Keratinocyte (primary cell): ENCODE measurements around the gene CCDC68. TPM values are rescaled to one million over a fixed set of nuclear protein-coding genes. Genes with fewer than 3 reads are reported as not detected.

Experiments
- DNase-seq: peaks from one replicate; pipeline ENCODE4 v3.0.0-alpha.2; 2011; ENCODE audit warnings: low read depth, missing footprints, low spot score
- FAIRE-seq: peaks from 2 replicates; lab custom pipeline; 2011; peaks lifted over from hg19 to GRCh38; lab: Jason Lieb, UNC
- H2AFZ ChIP-seq: 2 replicates; pipeline ENCODE4 v1.6.0; 2012; ENCODE audit warnings: low read length, control low read depth, inconsistent platforms; ENCODE audit not compliant: control insufficient read depth
- H3K27ac ChIP-seq: 2 replicates; pipeline ENCODE4 v1.5.1; 2011; ENCODE audit warnings: low read length; ENCODE audit not compliant: control insufficient read depth, insufficient read depth
- H3K27me3 ChIP-seq: 3 replicates; pipeline ENCODE4 v1.6.0; 2011; ENCODE audit warnings: low read length; ENCODE audit not compliant: control insufficient read depth, insufficient read depth; ENCODE audit errors: extremely low read depth
- H3K36me3 ChIP-seq, 2 experiments: 2 replicates in 1 of 2; 3 replicates in 1 of 2; pipeline ENCODE4 v1.5.1; 2011; ENCODE audit warnings: low read length in 2 of 2, mild to moderate bottlenecking in 1 of 2; ENCODE audit not compliant: control insufficient read depth in 2 of 2, insufficient read depth in 2 of 2; ENCODE audit errors: extremely low read depth in 1 of 2
- H3K4me1 ChIP-seq: 3 replicates; pipeline ENCODE4 v1.5.1; 2011; ENCODE audit warnings: low read length; ENCODE audit not compliant: control insufficient read depth, insufficient read depth; ENCODE audit errors: extremely low read depth
- H3K4me2 ChIP-seq: 3 replicates; pipeline ENCODE4 v1.6.0; 2011; ENCODE audit warnings: low read depth, low read length; ENCODE audit not compliant: control insufficient read depth, insufficient read depth; ENCODE audit errors: extremely low read depth
- H3K4me3 ChIP-seq, 3 experiments: fragments of 200-600 bp in 1 of 3; sonication (generic) in 1 of 3; 2 replicates in 2 of 3; 3 replicates in 1 of 3; pipeline ENCODE4 v1.5.1; 2011 to 2016; ENCODE audit warnings: low read length in 3 of 3, mild to moderate bottlenecking in 3 of 3, control low read depth in 2 of 3, inconsistent platforms in 1 of 3, low read depth in 1 of 3, mixed read lengths in 1 of 3, mixed run types in 1 of 3, moderate library complexity in 1 of 3; ENCODE audit not compliant: control insufficient read depth in 2 of 3, insufficient read depth in 2 of 3; ENCODE audit errors: extremely low read depth in 1 of 3
- H3K79me2 ChIP-seq: 2 replicates; pipeline ENCODE4 v1.6.0; 2012; ENCODE audit warnings: low read length; ENCODE audit not compliant: control insufficient read depth, insufficient read depth
- H3K9ac ChIP-seq: 3 replicates; pipeline ENCODE4 v1.6.0; 2011; ENCODE audit warnings: low read length; ENCODE audit not compliant: control insufficient read depth, insufficient read depth; ENCODE audit errors: extremely low read depth
- H3K9me1 ChIP-seq: 3 replicates; pipeline ENCODE4 v1.6.0; 2011; ENCODE audit warnings: low read length; ENCODE audit not compliant: control insufficient read depth, insufficient read depth; ENCODE audit errors: extremely low read depth
- H3K9me3 ChIP-seq: 2 replicates; pipeline ENCODE4 v1.5.1; 2012; ENCODE audit warnings: low read depth, low read length; ENCODE audit not compliant: control insufficient read depth
- H4K20me1 ChIP-seq: 3 replicates; pipeline ENCODE4 v1.6.0; 2011; ENCODE audit warnings: low read length; ENCODE audit not compliant: control insufficient read depth, insufficient read depth; ENCODE audit errors: extremely low read depth
- EZH2 ChIP-seq: IDR thresholded peaks from one replicate; pipeline ENCODE4 v1.6.1; 2012; ENCODE audit warnings: inconsistent platforms, mild to moderate bottlenecking, low read length, moderate library complexity
- dilution Hi-C: fragments of 300-500 bp; cut with MboI; formaldehyde crosslinking; loops from one replicate; pipeline ENCODE4 v1.7.0; 2020; ENCODE audit warnings: low sequenced_read_pairs; ENCODE audit not compliant: extremely low pct_ligation_motif_present
- polyA minus RNA-seq, 3 experiments: library from RNA; depleted of rRNA, polyadenylated mRNA; stranded (reverse); fragments of >200 nt; gene quantifications; 1 replicate in 1 of 3; 2 replicates in 1 of 3; 3 replicates in 1 of 3; pipeline ENCODE4 v1.2.3, GENCODE V29; 2011
- polyA plus RNA-seq, 5 experiments: library from polyadenylated mRNA; depleted of rRNA in 3 of 5; stranded (reverse) in 3 of 5; stranded (forward) in 1 of 5; unstranded in 1 of 5; fragments of >200 nt; gene quantifications; 1 replicate in 1 of 5; 2 replicates in 3 of 5; 3 replicates in 1 of 5; pipeline versions ENCODE4 v1.2.1 to v1.2.3, GENCODE V29; 2011 to 2012; ENCODE audit warnings: missing spikeins in 2 of 5, low read depth in 1 of 5, low replicate concordance in 1 of 5
- TF ChIP-seq, protein P1 (sequence below), 3 experiments: IDR thresholded peaks in 1 of 3; conservative IDR thresholded peaks in 1 of 3; optimal IDR thresholded peaks in 1 of 3; 2 replicates in 2 of 3; 3 replicates in 1 of 3; pipeline versions ENCODE3 to v1.5.1; 2011; ENCODE audit warnings: low read length in 3 of 3, mild to moderate bottlenecking in 3 of 3, moderate library complexity in 2 of 3, control low read depth in 1 of 3, inconsistent platforms in 1 of 3; ENCODE audit not compliant: insufficient read depth in 2 of 3; ENCODE audit errors: extremely low read depth in 1 of 3

Gene CCDC68, protein sequence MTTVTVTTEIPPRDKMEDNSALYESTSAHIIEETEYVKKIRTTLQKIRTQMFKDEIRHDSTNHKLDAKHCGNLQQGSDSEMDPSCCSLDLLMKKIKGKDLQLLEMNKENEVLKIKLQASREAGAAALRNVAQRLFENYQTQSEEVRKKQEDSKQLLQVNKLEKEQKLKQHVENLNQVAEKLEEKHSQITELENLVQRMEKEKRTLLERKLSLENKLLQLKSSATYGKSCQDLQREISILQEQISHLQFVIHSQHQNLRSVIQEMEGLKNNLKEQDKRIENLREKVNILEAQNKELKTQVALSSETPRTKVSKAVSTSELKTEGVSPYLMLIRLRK
- polyA plus RNA-seq (1.4 to 2.7 TPM (median 2.3 TPM) in 3 replicates), polyA minus RNA-seq (0.23 to 1.3 TPM (median 0.56 TPM) in 3 replicates)
- 0.85 TPM for polyA plus RNA-seq (2011; ENCODE audit: low read depth)
- polyA plus RNA-seq (2011; cell fraction: cytosol; rRNA removed), result 2.3 and 4.2 TPM in 2 replicates
- 2.7 TPM in 2 replicates for polyA plus RNA-seq (2011; cell fraction: nucleus; rRNA removed)
- polyA plus RNA-seq (2012; ENCODE audit: low replicate concordance), result 0.71 and 1.7 TPM in 2 replicates
- 1.7 TPM for polyA minus RNA-seq (2011; cell fraction: cytosol; rRNA and poly(A)+ RNA removed)
- polyA minus RNA-seq (2011; cell fraction: nucleus; rRNA and poly(A)+ RNA removed), result 1.5 and 4.0 TPM in 2 replicates

DNA sequence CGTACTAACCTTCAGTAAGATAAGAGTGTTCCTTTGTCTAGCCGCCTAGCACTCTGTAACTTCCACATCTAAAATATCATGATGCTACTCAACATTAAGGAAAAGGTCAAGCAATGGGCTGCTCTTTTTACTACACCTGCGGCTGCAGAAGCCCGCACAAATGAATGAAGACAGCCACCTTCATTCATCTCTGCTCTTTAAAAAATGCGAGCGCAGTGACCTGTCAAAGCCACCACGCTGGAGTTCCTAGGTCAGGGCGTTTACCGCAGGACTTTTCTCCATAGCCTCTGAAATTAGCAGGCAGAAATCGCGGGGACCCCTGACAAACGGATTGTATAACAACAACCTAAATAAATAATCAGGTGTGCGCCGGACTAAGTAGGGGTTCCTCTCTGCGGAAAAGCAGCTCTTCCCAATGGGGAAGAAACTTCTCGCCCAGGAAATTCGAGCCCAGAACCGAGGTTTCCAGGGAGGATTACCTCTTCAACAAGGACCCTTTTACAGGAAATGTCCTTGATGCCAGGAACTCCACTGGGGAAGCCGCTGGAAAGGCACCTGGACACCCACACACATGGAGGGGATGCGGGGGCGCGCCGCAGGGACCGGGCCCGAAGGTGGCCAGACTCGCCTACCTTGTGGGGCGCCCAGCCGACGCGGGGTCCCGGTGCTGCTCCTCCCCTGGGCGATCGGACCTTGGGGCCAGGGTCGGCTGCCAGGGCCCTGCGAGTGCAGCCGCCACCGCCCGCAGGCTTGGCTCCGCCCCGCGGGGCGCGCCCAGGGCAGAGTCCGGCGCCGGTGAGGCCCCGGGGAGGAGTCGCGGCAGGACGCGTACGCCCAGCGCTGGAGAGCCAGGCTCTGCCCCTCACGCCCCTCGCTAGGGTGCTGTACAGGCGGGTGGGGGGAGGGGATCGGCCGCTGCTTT lies at the start of gene CCDC68:
Gene CCDC68 (minus strand): TSS at position 758 of the 922 bp plus-strand sequence. CDS start 16,670 bp downstream, outside the sequence.
- Histone ChIP-seq H3K9ac (peak within 1 kb of the TSS; percentile 66), H3K9me3 (no peaks in the 10 kb centered on the region)
- FAIRE-seq, result no peak

DNA sequence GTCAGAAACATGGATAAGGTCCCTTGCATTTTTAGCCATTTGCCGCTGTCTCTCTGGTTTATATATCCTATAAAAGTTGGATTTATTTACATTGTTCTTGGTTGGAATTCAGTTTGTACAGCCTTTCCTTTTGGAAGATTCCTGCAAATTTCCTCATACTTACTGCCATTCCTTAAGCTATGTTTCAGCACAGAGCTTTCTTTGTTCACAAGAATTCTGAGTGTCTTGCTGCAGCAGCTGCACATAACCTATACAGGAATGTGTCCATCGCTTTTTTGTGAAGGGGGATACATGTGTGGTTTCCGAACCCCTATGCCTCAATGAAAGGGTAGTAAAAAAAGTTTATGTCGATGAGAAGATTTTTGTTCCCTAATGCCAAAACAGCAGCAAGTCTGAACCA lies 48.3 kb upstream of the CCDC68 start:
- dilution Hi-C loops, result no loop called here
- no peaks in the 10 kb centered on the region for H3K9me3 ChIP-seq
- H3K9ac ChIP-seq, result no peak overlapping the region
- DNase-seq, result no peak
- H3K4me2 ChIP-seq, result no peak overlapping the region
- no peaks in the 10 kb centered on the region for H3K4me1 ChIP-seq
- H3K79me2 ChIP-seq, result no peaks in the 10 kb centered on the region
- no peak for FAIRE-seq
- H3K4me3 ChIP-seq, result no peak overlapping the region
- H4K20me1 ChIP-seq, result no peaks in the 10 kb centered on the region
- no peak overlapping the region for H2AFZ ChIP-seq
- TF ChIP-seq, protein P1, sequence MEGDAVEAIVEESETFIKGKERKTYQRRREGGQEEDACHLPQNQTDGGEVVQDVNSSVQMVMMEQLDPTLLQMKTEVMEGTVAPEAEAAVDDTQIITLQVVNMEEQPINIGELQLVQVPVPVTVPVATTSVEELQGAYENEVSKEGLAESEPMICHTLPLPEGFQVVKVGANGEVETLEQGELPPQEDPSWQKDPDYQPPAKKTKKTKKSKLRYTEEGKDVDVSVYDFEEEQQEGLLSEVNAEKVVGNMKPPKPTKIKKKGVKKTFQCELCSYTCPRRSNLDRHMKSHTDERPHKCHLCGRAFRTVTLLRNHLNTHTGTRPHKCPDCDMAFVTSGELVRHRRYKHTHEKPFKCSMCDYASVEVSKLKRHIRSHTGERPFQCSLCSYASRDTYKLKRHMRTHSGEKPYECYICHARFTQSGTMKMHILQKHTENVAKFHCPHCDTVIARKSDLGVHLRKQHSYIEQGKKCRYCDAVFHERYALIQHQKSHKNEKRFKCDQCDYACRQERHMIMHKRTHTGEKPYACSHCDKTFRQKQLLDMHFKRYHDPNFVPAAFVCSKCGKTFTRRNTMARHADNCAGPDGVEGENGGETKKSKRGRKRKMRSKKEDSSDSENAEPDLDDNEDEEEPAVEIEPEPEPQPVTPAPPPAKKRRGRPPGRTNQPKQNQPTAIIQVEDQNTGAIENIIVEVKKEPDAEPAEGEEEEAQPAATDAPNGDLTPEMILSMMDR (optimal IDR thresholded peaks at IDR 0.05 in 1 of 3, IDR thresholded peaks at IDR 0.05 in 1 of 3, conservative IDR thresholded peaks at IDR 0.05 in 1 of 3; ENCODE audit: extremely low read depth in 1 of 3, insufficient read depth in 2 of 3, low read length in 3 of 3), result no peak
- no peak for TF ChIP-seq EZH2
- no peak overlapping the region for H3K27ac ChIP-seq
- H3K36me3 ChIP-seq, result no peaks in the 10 kb centered on the region
- H3K9me1 ChIP-seq, result no peaks in the 10 kb centered on the region
- peaks cover 2% of the 10 kb centered on the region for H3K27me3 ChIP-seq

More for the DNA sequence above, at the start of gene CCDC68:
- dilution Hi-C loops, result no loop called here
- H3K36me3 ChIP-seq, result no peaks in the 10 kb centered on the region
- peak within 1 kb of the TSS; percentile 85 for H2AFZ ChIP-seq
- H3K27me3 ChIP-seq, result no peaks in the 10 kb centered on the region
- no peaks in the 10 kb centered on the region for H3K9me1 ChIP-seq
- no peaks in the 10 kb centered on the region for H4K20me1 ChIP-seq
- no peak for DNase-seq
- TF ChIP-seq, protein P1 (optimal IDR thresholded peaks at IDR 0.05 in 1 of 3, IDR thresholded peaks at IDR 0.05 in 1 of 3, conservative IDR thresholded peaks at IDR 0.05 in 1 of 3; ENCODE audit: extremely low read depth in 1 of 3, insufficient read depth in 2 of 3, low read length in 3 of 3), result no peak
- no peak for TF ChIP-seq EZH2
- peaks cover 5% of the 10 kb centered on the region for H3K4me1 ChIP-seq
- H3K4me3 ChIP-seq, result peak within 1 kb of the TSS; percentile 60 to 73 (median 62)
- H3K79me2 ChIP-seq, result no peaks in the 10 kb centered on the region
- H3K27ac ChIP-seq, result no peak within 1 kb of the TSS
- peak within 1 kb of the TSS; percentile 86 for H3K4me2 ChIP-seq
